Spleen (tissue), 11 donors: Measurements from ENCODE around the gene SBF1. TPM values are rescaled to one million over a fixed set of nuclear protein-coding genes. Genes with fewer than 3 reads are reported as not detected.
A peak's percentile ranks its signal among the peaks of the same experiment; 100 is the strongest.

Source experiments
- DNase-seq: peaks from one replicate; pipeline ENCODE4 v3.0.0-alpha.2; 2020
- H3K27ac ChIP-seq, 8 donors: fragments of 200-600 bp; sonication (generic) in 7 of 8; 1 replicate in 4 of 8; 2 replicates in 4 of 8; pipeline versions ENCODE4 v1.5.0 to v1.8.0; 2016 to 2021; ENCODE audit warnings: inconsistent platforms in 4 of 8, mild to moderate bottlenecking in 4 of 8, moderate library complexity in 1 of 8
- H3K27me3 ChIP-seq, 7 donors: fragments of 200-600 bp; sonication (generic) in 6 of 7; replicated peaks in 1 of 7; 1 replicate in 4 of 7; 2 replicates in 3 of 7; pipeline versions ENCODE4 v1.5.0 to v1.8.0; 2016 to 2021; ENCODE audit warnings: inconsistent platforms in 3 of 7, mild to moderate bottlenecking in 1 of 7
- H3K36me3 ChIP-seq, 6 donors: fragments of 200-600 bp; sonication (generic) in 5 of 6; 1 replicate in 4 of 6; 2 replicates in 2 of 6; pipeline versions ENCODE4 v1.5.0 to v1.8.0; 2016 to 2021; ENCODE audit warnings: inconsistent platforms in 2 of 6
- H3K4me1 ChIP-seq, 6 donors: fragments of 200-600 bp; sonication (generic) in 5 of 6; 1 replicate in 3 of 6; 2 replicates in 3 of 6; pipeline versions ENCODE4 v1.5.0 to v1.8.0; 2016 to 2021; ENCODE audit warnings: inconsistent platforms in 3 of 6
- H3K4me3 ChIP-seq, 8 donors: fragments of 200-600 bp; sonication (generic) in 7 of 8; 1 replicate in 4 of 8; 2 replicates in 4 of 8; pipeline versions ENCODE4 v1.5.0 to v1.8.0; 2016 to 2021; ENCODE audit warnings: inconsistent platforms in 4 of 8, mild to moderate bottlenecking in 4 of 8, moderate library complexity in 2 of 8
- H3K9me3 ChIP-seq, 8 donors: fragments of 200-600 bp; sonication (generic) in 7 of 8; 1 replicate in 4 of 8; 2 replicates in 4 of 8; pipeline versions ENCODE4 v1.5.0 to v1.8.0; 2016 to 2021; ENCODE audit warnings: inconsistent platforms in 4 of 8
- CTCF ChIP-seq, 11 experiments: fragments of 200-600 bp in 7 of 11; fragments of 450-650 bp in 4 of 11; sonication (generic) in 4 of 11; IDR thresholded peaks in 8 of 11; conservative IDR thresholded peaks in 3 of 11; 1 replicate in 7 of 11; 2 replicates in 4 of 11; pipeline versions ENCODE4 v1.4.0 to v1.8.0; 2016 to 2021; ENCODE audit warnings: antibody characterized with exemption in 11 of 11, inconsistent platforms in 4 of 11, mild to moderate bottlenecking in 1 of 11
- POLR2A ChIP-seq, 3 donors: fragments of 450-650 bp; IDR thresholded peaks; one replicate each; pipeline ENCODE4 v1.5.1; 2017; ENCODE audit warnings: antibody characterized with exemption in 3 of 3, mild to moderate bottlenecking in 1 of 3
- POLR2AphosphoS5 ChIP-seq, 3 donors: sonication (generic); formaldehyde crosslinking; IDR thresholded peaks; one replicate each; pipeline ENCODE4 v1.5.1; 2017; ENCODE audit warnings: antibody characterized with exemption in 3 of 3
- WGBS, 5 donors: extraction: QIAGEN DNeasy Blood & Tissue Kit in 3 of 5; methylation state at CpG; one replicate each; pipeline versions ENCODE4 v1.1.5 to v1.1.7; 2013 to 2018; 5-methylcytosine and 5-hydroxymethylcytosine counted together
- intact Hi-C: fragments of 100-400 bp; cut with DNase I; formaldehyde crosslinking; loops from one replicate; pipeline ENCODE4 v1.15.0; 2023; ENCODE audit warnings: low total_unique reads
- polyA plus RNA-seq, 3 donors: library from polyadenylated mRNA; stranded (reverse); fragments of 200-250 nt; gene quantifications; one replicate each; pipeline ENCODE4 v1.2.1, GENCODE V29; 2013
- total RNA-seq, 7 donors: library from RNA; depleted of rRNA in 3 of 7; stranded (reverse); fragments of >200 nt in 3 of 7; fragmentation: NEBNext Ultra II Directional in 4 of 7; extraction: Animal tissue kit (Norgen Biotek cat#: 25700) in 4 of 7; gene quantifications; one replicate each; pipeline versions ENCODE4 v1.1.0 to v1.2.1, GENCODE V29; 2016 to 2021
- donor health status: healthy with polysubstance abuse.
- donor health status: DM: no; HTN: no; CAD: no; lungs with moderate emphysema.
- donor health status: DM: no; HTN: no; CAD: no.
- donor health status: Bipolar disorder and iron deficiency.
- donor health status: healthy.
- donor health status: DM: no; HTN: no; CAD: no.
- donor health status: DM: yes; HTN: yes; CAD: no.

SBF1 gene
- total and polyA plus RNA-seq, 10 donors, result 35.7 to 96.9 (median 75.3) TPM

- Histone ChIP-seq H3K27me3 (no peaks in the 10 kb centered on the region), H3K4me3 (no peak overlapping the region), H3K4me1 (no peaks in the 10 kb centered on the region), H3K36me3 (peaks cover 4 to 100% (median 96%) of the 10 kb centered on the region in 6 donors), H3K27ac (no peak overlapping the region), H3K9me3 (no peaks in the 10 kb centered on the region)
- TF ChIP-seq POLR2AphosphoS5 (IDR thresholded peaks at IDR 0.05), result peak in 1 of 3 donors; percentile 62
- TF ChIP-seq CTCF (IDR thresholded peaks at IDR 0.05 in 8 of 11, conservative IDR thresholded peaks at IDR 0.05 in 3 of 11), result peak in 1 of 11 experiments; percentile 21
- no peak for TF ChIP-seq POLR2A (IDR thresholded peaks at IDR 0.05)
- no peak for DNase-seq
- intact Hi-C loops, result no loop called here
- 93 to 96% (median 95%) methylated on average over 25 to 41 of the region's 41 CpGs for WGBS, 5 donors
Measured at GRCh38 chr22:50459496-50460140, 15.2 kb downstream of the SBF1 start.

- H3K4me1 ChIP-seq, result no peaks in the 10 kb centered on the region
- H3K27me3 ChIP-seq, result no peaks in the 10 kb centered on the region
- TF ChIP-seq CTCF (IDR thresholded peaks at IDR 0.05 in 8 of 11, conservative IDR thresholded peaks at IDR 0.05 in 3 of 11) (no peak), POLR2AphosphoS5 (IDR thresholded peaks at IDR 0.05) (peak in 2 of 3 donors; percentile 7 to 43)
- no peak for DNase-seq
- no peak overlapping the region for H3K27ac ChIP-seq
- WGBS, 5 donors, result 90 to 95% (median 92%) methylated on average over 22 of the region's 22 CpGs
- H3K9me3 ChIP-seq, result no peaks in the 10 kb centered on the region
- intact Hi-C loops, result no loop called here
- H3K36me3 ChIP-seq, result peaks cover 0 to 100% (median 96%) of the 10 kb centered on the region in 6 donors
- no peak overlapping the region for H3K4me3 ChIP-seq
Measured at GRCh38 chr22:50459016-50459415, 15.8 kb downstream of the SBF1 start.

GRCh38 chr22:50456466-50457234 lies 18.2 kb downstream of the SBF1 start:
- DNase-seq, result no peak
- Histone ChIP-seq H3K4me3 (no peak overlapping the region), H3K9me3 (no peaks in the 10 kb centered on the region), H3K27ac (no peak overlapping the region), H3K27me3 (no peaks in the 10 kb centered on the region), H3K36me3 (peaks cover 0 to 100% (median 79%) of the 10 kb centered on the region in 6 donors), H3K4me1 (no peaks in the 10 kb centered on the region)
- WGBS, 5 donors, result 85 to 92% (median 89%) methylated on average over 20 to 34 of the region's 34 CpGs
- TF ChIP-seq POLR2AphosphoS5 (IDR thresholded peaks at IDR 0.05) (peak in 1 of 3 donors; percentile 62), POLR2A (IDR thresholded peaks at IDR 0.05) (no peak)
- intact Hi-C loops, result no loop called here

GRCh38 chr22:50456026-50456425 lies 18.8 kb downstream of the SBF1 start:
- TF ChIP-seq CTCF (IDR thresholded peaks at IDR 0.05 in 8 of 11, conservative IDR thresholded peaks at IDR 0.05 in 3 of 11), result no peak
- TF ChIP-seq POLR2AphosphoS5 (IDR thresholded peaks at IDR 0.05), result no peak
- TF ChIP-seq POLR2A (IDR thresholded peaks at IDR 0.05), result no peak
- intact Hi-C loops, result no loop called here
- Histone ChIP-seq H3K27me3 (no peaks in the 10 kb centered on the region), H3K4me1 (no peaks in the 10 kb centered on the region), H3K4me3 (no peak overlapping the region), H3K36me3 (peaks cover 0 to 100% (median 73%) of the 10 kb centered on the region in 6 donors), H3K27ac (no peak overlapping the region), H3K9me3 (no peaks in the 10 kb centered on the region)
- 92 to 98% (median 97%) methylated on average over 10 to 11 of the region's 11 CpGs for WGBS, 5 donors
- no peak for DNase-seq
